Activated B cell treated with CpG ODN at 0.5 μM for 24 hours (primary cell): Measurements from ENCODE around the gene PPP1R2C. TPM values are rescaled to one million over a fixed set of nuclear protein-coding genes. Genes with fewer than 3 reads are reported as not detected.

Source experiments
- ATAC-seq: fragments of 200-7000 bp; cut with Tn5 transposase; one replicate; pipeline ENCODE4 v1.10.0; 2021; ENCODE audit warnings: low read depth, mild to moderate bottlenecking, moderate library complexity
- CTCF ChIA-PET: fragments of 350-600 bp; sonication (Branson Sonifier 250); formaldehyde crosslinking; loops from one replicate; lab custom pipeline; 2021; ENCODE audit warnings: antibody characterized with exemption; lab: Charles Lee
- POLR2A ChIA-PET: fragments of 350-600 bp; sonication (Branson Sonifier 250); formaldehyde crosslinking; loops from one replicate; lab custom pipeline; 2021; ENCODE audit warnings: antibody characterized with exemption; lab: Charles Lee
- DNase-seq: peaks from one replicate; pipeline ENCODE4 v3.0.0; 2022
- H3K27ac Mint-ChIP-seq: one replicate; pipeline ENCODE4 v1.8.0; 2020; ENCODE audit warnings: mixed read lengths
- H3K27me3 Mint-ChIP-seq: one replicate; pipeline ENCODE4 v1.8.0; 2021; ENCODE audit warnings: mixed read lengths
- H3K36me3 Mint-ChIP-seq: one replicate; pipeline ENCODE4 v1.8.0; 2021; ENCODE audit warnings: low read depth, mixed read lengths
- H3K4me1 Mint-ChIP-seq: one replicate; pipeline ENCODE4 v1.8.0; 2021; ENCODE audit warnings: mixed read lengths
- H3K4me3 Mint-ChIP-seq: one replicate; pipeline ENCODE4 v1.8.0; 2020; ENCODE audit warnings: mild to moderate bottlenecking, mixed read lengths
- H3K9me3 Mint-ChIP-seq: one replicate; pipeline ENCODE4 v1.8.0; 2020; ENCODE audit warnings: mixed read lengths
- CTCF ChIP-seq: fragments of 200-600 bp; IDR thresholded peaks from one replicate; pipeline ENCODE4 v1.8.0; 2022; ENCODE audit warnings: antibody characterized with exemption, mild to moderate bottlenecking
- intact Hi-C: fragments of 100-400 bp; cut with micrococcal nuclease; formaldehyde crosslinking; loops from one replicate; pipeline ENCODE4 v1.15.1; 2024
- total RNA-seq: library from RNA; stranded (reverse); gene quantifications from 2 replicates; pipeline ENCODE4 v1.2.3, GENCODE V29; 2022

Gene PPP1R2C
- total RNA-seq, 1 donor from 2014 or later = not detected

GRCh38 chrX:42770566-42770965, 7.4 kb downstream of the PPP1R2C start:
- CTCF ChIA-PET = no interaction called here

GRCh38 chrX:42759881-42760280, 18.1 kb downstream of the PPP1R2C start:
- peaks cover 2% of the 10 kb centered on the region for H3K9me3 Mint-ChIP-seq
- peaks cover 2% of the 10 kb centered on the region for H3K4me1 Mint-ChIP-seq
- no peak overlapping the region for H3K4me3 Mint-ChIP-seq
- ChIA-PET CTCF (no interaction called here), POLR2A (no interaction called here)
- ATAC-seq (no peak), DNase-seq (no peak)
- H3K36me3 Mint-ChIP-seq = no peaks in the 10 kb centered on the region
- no peak overlapping the region for H3K27ac Mint-ChIP-seq
- TF ChIP-seq CTCF = no peak
- intact Hi-C loops = no loop called here
- no peaks in the 10 kb centered on the region for H3K27me3 Mint-ChIP-seq

More at GRCh38 chrX:42770566-42770965, 7.4 kb downstream of the PPP1R2C start:
- TF ChIP-seq CTCF = no peak
- H3K27ac Mint-ChIP-seq = no peak overlapping the region
- intact Hi-C loops = no loop called here
- POLR2A ChIA-PET = no interaction called here
- H3K9me3 Mint-ChIP-seq = no peaks in the 10 kb centered on the region
- no peaks in the 10 kb centered on the region for H3K27me3 Mint-ChIP-seq
- H3K4me1 Mint-ChIP-seq = peaks cover 20% of the 10 kb centered on the region
- no peaks in the 10 kb centered on the region for H3K36me3 Mint-ChIP-seq
- no peak overlapping the region for H3K4me3 Mint-ChIP-seq
- ATAC-seq = no peak
- DNase-seq = no peak

GRCh38 chrX:42755815-42756214, 22.1 kb downstream of the PPP1R2C start:
- intact Hi-C loops = no loop called here
- Mint-ChIP-seq H3K36me3 (no peaks in the 10 kb centered on the region), H3K27ac (no peak overlapping the region), H3K4me1 (peaks cover 2% of the 10 kb centered on the region), H3K9me3 (no peaks in the 10 kb centered on the region), H3K27me3 (no peaks in the 10 kb centered on the region), H3K4me3 (no peak overlapping the region)
- no peak for TF ChIP-seq CTCF
- ATAC-seq = no peak
- no peak for DNase-seq
- CTCF ChIA-PET = no interaction called here
- POLR2A ChIA-PET = no interaction called here

DNA sequence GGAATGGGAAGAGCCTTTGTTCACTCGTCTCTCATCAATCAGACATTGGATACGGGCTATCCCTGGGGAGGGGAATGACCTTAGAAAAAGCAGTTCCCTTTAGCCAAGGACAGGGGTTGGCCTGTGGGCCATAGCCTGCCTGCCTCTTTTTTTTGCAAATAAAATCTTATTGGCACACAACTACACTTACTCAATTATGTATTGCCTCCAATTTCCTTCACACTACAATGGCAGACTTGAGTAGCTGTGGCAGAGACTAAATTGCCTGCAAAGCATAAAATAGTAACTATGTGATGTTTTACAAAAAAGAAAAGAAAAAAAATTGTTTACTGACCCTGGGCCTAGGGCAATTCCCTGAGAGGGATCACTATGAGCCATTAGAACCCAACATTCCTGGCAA, 23.4 kb downstream of the PPP1R2C start:
- CTCF ChIA-PET = no interaction called here
- intact Hi-C loops = no loop called here
- Mint-ChIP-seq H3K27ac (no peak overlapping the region), H3K9me3 (peaks cover 2% of the 10 kb centered on the region), H3K36me3 (no peaks in the 10 kb centered on the region), H3K4me3 (no peak overlapping the region), H3K4me1 (peaks cover 2% of the 10 kb centered on the region), H3K27me3 (no peaks in the 10 kb centered on the region)
- POLR2A ChIA-PET = no interaction called here
- ATAC-seq (no peak), DNase-seq (no peak)
- TF ChIP-seq CTCF = no peak

GRCh38 chrX:42754115-42754514, 23.8 kb downstream of the PPP1R2C start:
- peaks cover 2% of the 10 kb centered on the region for H3K9me3 Mint-ChIP-seq
- POLR2A ChIA-PET = no interaction called here
- DNase-seq (no peak), ATAC-seq (no peak)
- H3K27me3 Mint-ChIP-seq = no peaks in the 10 kb centered on the region
- CTCF ChIA-PET = no interaction called here
- H3K4me1 Mint-ChIP-seq = peaks cover 2% of the 10 kb centered on the region
- H3K36me3 Mint-ChIP-seq = no peaks in the 10 kb centered on the region
- no peak overlapping the region for H3K27ac Mint-ChIP-seq
- TF ChIP-seq CTCF = no peak
- intact Hi-C loops = no loop called here
- H3K4me3 Mint-ChIP-seq = no peak overlapping the region
